IMR-90 (cell line): ENCODE data around the gene PITPNM3. TPM values are rescaled to one million over a fixed set of nuclear protein-coding genes. Genes with fewer than 3 reads are reported as not detected.
A peak's percentile ranks its signal among the peaks of the same experiment; 100 is the strongest.

ENCODE experiments used
- ATAC-seq: fragments of 200-7000 bp; cut with Tn5 transposase; 2 replicates; pipeline ENCODE4 v1.9.1; 2020; ENCODE audit warnings: low read depth, mild to moderate bottlenecking, moderate library complexity
- BruUV-seq: library from RNA; stranded (reverse); fragments of 400-500 nt; replicated peaks from 2 replicates; lab custom pipeline; 2021; lab: Mats Ljungman, UMichigan
- CTCF ChIA-PET: fragments of 300-600 bp; formaldehyde crosslinking; extraction: SDS; loops from one replicate; lab custom pipeline; 2021; ENCODE audit warnings: antibody characterized with exemption; lab: Yijun Ruan, JAX
- POLR2A ChIA-PET: fragments of 300-600 bp; sonication (Branson Sonifier 250); formaldehyde crosslinking; loops from one replicate; lab custom pipeline; 2022; ENCODE audit warnings: antibody characterized with exemption; ENCODE audit not compliant: unreplicated experiment; lab: Charles Lee
- DNase-seq: peaks from one replicate; pipeline ENCODE4 v3.0.0; 2013
- H2AFZ ChIP-seq: replicated peaks from 2 replicates; pipeline ENCODE3; 2013; ENCODE audit warnings: low read length, mild to moderate bottlenecking; ENCODE audit not compliant: poor library complexity
- H2AK5ac ChIP-seq: 2 replicates; pipeline ENCODE4 v1.6.1; 2013; ENCODE audit warnings: low read depth, low read length, inconsistent platforms
- H2AK9ac ChIP-seq: replicated peaks from 2 replicates; pipeline ENCODE3; 2013; ENCODE audit warnings: mild to moderate bottlenecking, low read depth, low read length, moderate library complexity; ENCODE audit not compliant: poor library complexity
- H2BK120ac ChIP-seq: 2 replicates; pipeline ENCODE4 v1.6.1; 2013; ENCODE audit warnings: low read depth, low read length, inconsistent platforms
- H2BK15ac ChIP-seq: 3 replicates; pipeline ENCODE4 v1.6.1; 2013; ENCODE audit warnings: low read depth, low read length, inconsistent platforms
- H2BK20ac ChIP-seq: 2 replicates; pipeline ENCODE4 v1.6.1; 2013; ENCODE audit warnings: low read depth, mild to moderate bottlenecking, inconsistent platforms, low read length, moderate library complexity
- H2BK5ac ChIP-seq: 2 replicates; pipeline ENCODE4 v1.6.1; 2013; ENCODE audit warnings: mild to moderate bottlenecking, low read depth, low read length, inconsistent platforms; ENCODE audit not compliant: poor library complexity, severe bottlenecking
- H3K14ac ChIP-seq: replicated peaks from 2 replicates; pipeline ENCODE4 v1.6.1; 2013; ENCODE audit warnings: low read depth, low read length, inconsistent platforms
- H3K18ac ChIP-seq: 2 replicates; pipeline ENCODE4 v1.6.1; 2013; ENCODE audit warnings: low read depth, low read length, control low read depth
- H3K23ac ChIP-seq: 2 replicates; pipeline ENCODE4 v1.6.1; 2013; ENCODE audit warnings: low read depth, low read length, inconsistent platforms
- H3K27ac ChIP-seq: 2 replicates; pipeline ENCODE4 v1.5.1; 2013; ENCODE audit warnings: mild to moderate bottlenecking, control low read depth, low read length; ENCODE audit not compliant: insufficient read depth
- H3K27me3 ChIP-seq: 2 replicates; pipeline ENCODE4 v1.6.1; 2013; ENCODE audit warnings: low read length; ENCODE audit not compliant: control insufficient read depth, insufficient read depth
- H3K36me3 ChIP-seq: 2 replicates; pipeline ENCODE4 v1.6.1; 2013; ENCODE audit warnings: low read length, mixed read lengths; ENCODE audit not compliant: control insufficient read depth, insufficient read depth
- H3K4ac ChIP-seq: 2 replicates; pipeline ENCODE4 v1.6.1; 2013; ENCODE audit warnings: low read depth, low read length, inconsistent platforms
- H3K4me1 ChIP-seq: 2 replicates; pipeline ENCODE4 v1.6.1; 2013; ENCODE audit warnings: low read length, mixed read lengths; ENCODE audit not compliant: control insufficient read depth, insufficient read depth
- H3K4me2 ChIP-seq: 2 replicates; pipeline ENCODE4 v1.6.1; 2013; ENCODE audit warnings: low read depth, mild to moderate bottlenecking, control low read depth, low read length, moderate library complexity
- H3K4me3 ChIP-seq: 2 replicates; pipeline ENCODE4 v1.5.1; 2013; ENCODE audit warnings: low read depth, mild to moderate bottlenecking, control low read depth, low read length, moderate library complexity; ENCODE audit not compliant: insufficient read depth
- H3K56ac ChIP-seq: 2 replicates; pipeline ENCODE4 v1.6.1; 2013; ENCODE audit warnings: low read length, inconsistent platforms; ENCODE audit not compliant: insufficient read depth; ENCODE audit errors: extremely low read depth
- H3K79me1 ChIP-seq, 2 experiments: 2 replicates each; pipeline ENCODE4 v1.6.1; 2013; ENCODE audit warnings: low read length in 2 of 2, inconsistent platforms in 1 of 2, low read depth in 1 of 2
- H3K9ac ChIP-seq: 2 replicates; pipeline ENCODE4 v1.6.1; 2013; ENCODE audit warnings: low read depth, low read length, control low read depth
- H3K9me1 ChIP-seq: 2 replicates; pipeline ENCODE4 v1.6.1; 2013; ENCODE audit warnings: low read length, inconsistent platforms; ENCODE audit not compliant: insufficient read depth
- H3K9me3 ChIP-seq: 2 replicates; pipeline ENCODE4 v1.6.1; 2013; ENCODE audit warnings: low read length; ENCODE audit not compliant: control insufficient read depth, insufficient read depth
- H4K20me1 ChIP-seq: 2 replicates; pipeline ENCODE4 v1.6.1; 2013; ENCODE audit warnings: low read length, inconsistent platforms; ENCODE audit not compliant: insufficient read depth
- H4K5ac ChIP-seq: 2 replicates; pipeline ENCODE4 v1.6.1; 2013; ENCODE audit warnings: mild to moderate bottlenecking, low read depth, low read length, control low read depth
- H4K8ac ChIP-seq, 2 experiments: 2 replicates each; pipeline ENCODE4 v1.6.1; 2013; ENCODE audit warnings: low read depth in 2 of 2, low read length in 2 of 2, control low read depth in 1 of 2, inconsistent platforms in 1 of 2
- H4K91ac ChIP-seq: 2 replicates; pipeline ENCODE4 v1.6.1; 2013; ENCODE audit warnings: low read depth, low read length, inconsistent platforms; ENCODE audit not compliant: insufficient read depth
- BHLHE40 ChIP-seq: fragments of 150-350 bp; IDR thresholded peaks from 2 replicates; pipeline ENCODE4 v1.6.1; 2016; ENCODE audit warnings: mild to moderate bottlenecking, low read depth, low read length
- CEBPB ChIP-seq: IDR thresholded peaks from 2 replicates; pipeline ENCODE4 v1.6.1; 2012; ENCODE audit warnings: low read depth, low read length, improper control_type of control experiment
- FOS ChIP-seq: fragments of 150-350 bp; IDR thresholded peaks from 2 replicates; pipeline ENCODE4 v1.6.1; 2016; ENCODE audit warnings: low read depth, low read length
- MAFK ChIP-seq: IDR thresholded peaks from 2 replicates; pipeline ENCODE4 v1.6.1; 2012; ENCODE audit warnings: low read depth, low read length, improper control_type of control experiment
- MAZ ChIP-seq: IDR thresholded peaks from 2 replicates; pipeline ENCODE4 v1.6.1; 2012; ENCODE audit warnings: low read depth, mild to moderate bottlenecking, low read length, improper control_type of control experiment, moderate library complexity, borderline replicate concordance
- MXI1 ChIP-seq: IDR thresholded peaks from 2 replicates; pipeline ENCODE4 v1.6.1; 2012; ENCODE audit warnings: low read depth, mild to moderate bottlenecking, low read length, moderate library complexity, borderline replicate concordance
- NFE2L2 ChIP-seq: fragments of 150-350 bp; IDR thresholded peaks from 2 replicates; pipeline ENCODE4 v1.6.1; 2016; ENCODE audit warnings: low read depth, mild to moderate bottlenecking, low read length
- POLR2A ChIP-seq: IDR thresholded peaks from 2 replicates; pipeline ENCODE4 v1.6.1; 2012; ENCODE audit warnings: mild to moderate bottlenecking, low read depth, low read length
- RAD21 ChIP-seq: IDR thresholded peaks from 2 replicates; pipeline ENCODE4 v1.6.1; 2012; ENCODE audit warnings: low read length, improper control_type of control experiment
- RCOR1 ChIP-seq: IDR thresholded peaks from 2 replicates; pipeline ENCODE4 v1.6.1; 2012; ENCODE audit warnings: mild to moderate bottlenecking, low read length, improper control_type of control experiment; ENCODE audit not compliant: insufficient replicate concordance
- RFX5 ChIP-seq: IDR thresholded peaks from 2 replicates; pipeline ENCODE4 v1.8.0; 2012; ENCODE audit warnings: low read depth, mild to moderate bottlenecking, low read length, moderate library complexity
- SMC3 ChIP-seq: fragments of 150-350 bp; IDR thresholded peaks from 2 replicates; pipeline ENCODE4 v1.6.1; 2016; ENCODE audit warnings: low read depth, mild to moderate bottlenecking, antibody characterized with exemption, low read length, moderate library complexity
- WGBS, 2 experiments: methylation state at CpG; one replicate each; pipeline versions ENCODE4 v1.1.5 to v1.1.7; 2013; ENCODE audit warnings: missing lambda C conversion rate in 2 of 2; ENCODE audit not compliant: insufficient read length in 1 of 2; ENCODE audit errors: extremely low coverage in 2 of 2; 5-methylcytosine and 5-hydroxymethylcytosine counted together
- dilution Hi-C: fragments of 300-500 bp; cut with HindIII; formaldehyde crosslinking; loops from one replicate; pipeline ENCODE4 v1.14.3; 2018; ENCODE audit warnings: low sequenced_read_pairs; ENCODE audit not compliant: unreplicated experiment
- in situ Hi-C: fragments of 300-500 bp; cut with MboI; formaldehyde crosslinking; loops from 3 replicates; pipeline ENCODE4 v1.14.3; 2019; ENCODE audit warnings: low sequenced_read_pairs, inconsistent platforms, mixed read lengths
- intact Hi-C: fragments of 100-400 bp; cut with micrococcal nuclease; formaldehyde crosslinking; loops from 2 replicates; pipeline ENCODE4 v1.10.0; 2022
- polyA plus RNA-seq, 3 experiments: library from polyadenylated mRNA; depleted of rRNA; stranded (reverse); fragments of >200 nt; gene quantifications; 2 replicates each; pipeline ENCODE4 v1.2.3, GENCODE V29; 2012; ENCODE audit warnings: low replicate concordance in 1 of 3
- total RNA-seq: library from RNA; depleted of rRNA; stranded (reverse); fragments of >200 nt; gene quantifications from 2 replicates; pipeline ENCODE4 v1.2.3, GENCODE V29; 2012
- TF ChIP-seq, protein P1 (sequence below): fragments of 150-350 bp; IDR thresholded peaks from 2 replicates; pipeline ENCODE4 v1.6.1; 2017; ENCODE audit warnings: mild to moderate bottlenecking, antibody characterized with exemption, low read length, low read depth
- TF ChIP-seq, protein P2 (sequence below): fragments of 150-350 bp; IDR thresholded peaks from 2 replicates; pipeline ENCODE4 v1.6.1; 2016; ENCODE audit warnings: low read depth, mild to moderate bottlenecking, low read length, moderate library complexity, borderline replicate concordance
- TF ChIP-seq, protein P3 (sequence below): conservative IDR thresholded peaks from 2 replicates; pipeline ENCODE4 v1.5.1; 2012; ENCODE audit warnings: mild to moderate bottlenecking, low read depth, low read length, improper control_type of control experiment

The PITPNM3 gene
- total and polyA plus RNA-seq, 2 of the 4 experiments (the other 2 are of a cell fraction) = 0.54 to 1.7 TPM

- H3K18ac ChIP-seq = no peak overlapping the region
- H3K9me1 ChIP-seq = peaks cover 13% of the 10 kb centered on the region; the same call in 1 of the 2 replicates
- H3K27ac ChIP-seq = no peak overlapping the region
- no peak for ATAC-seq
- no peaks in the 10 kb centered on the region for H3K27me3 ChIP-seq
- H3K79me1 ChIP-seq = peaks cover 0 to 4% of the 10 kb centered on the region in 2 experiments; a peak in 1 of 4 replicates
- ChIA-PET CTCF (no interaction called here), POLR2A (no interaction called here)
- peaks cover 16% of the 10 kb centered on the region for H3K4me1 ChIP-seq
- intact Hi-C loops (no loop called here), in situ Hi-C loops (no loop called here), dilution Hi-C loops (no loop called here)
- H2BK15ac ChIP-seq = peak overlapping the region; percentile 0; the same call in 1 of the 3 replicates
- peaks cover 17% of the 10 kb centered on the region for H3K36me3 ChIP-seq
- H3K23ac ChIP-seq = no peak overlapping the region
- peak overlapping the region; percentile 91; the same call in 1 of the 2 replicates for H3K14ac ChIP-seq
- peak overlapping the region; percentile 87 for H2BK120ac ChIP-seq
- H4K8ac ChIP-seq = peak overlapping the region; percentile 66 to 74; a peak in 3 of 4 replicates
- H3K4me3 ChIP-seq = no peak overlapping the region
- H3K56ac ChIP-seq = no peak overlapping the region
- H3K9ac ChIP-seq = no peak overlapping the region
- H3K4me2 ChIP-seq = no peak overlapping the region
- peak overlapping the region; percentile 58 for H2BK5ac ChIP-seq
- 80% methylated on average over 3 of the region's 7 CpGs; no CpG with 5 or more reads in 1 of the 2 experiments for WGBS, 2 experiments
- H4K20me1 ChIP-seq = no peaks in the 10 kb centered on the region
- H2BK20ac ChIP-seq = no peak overlapping the region; the same call in 1 of the 2 replicates
- H4K91ac ChIP-seq = peak overlapping the region; percentile 66; the same call in 1 of the 2 replicates
- no TSS peak for BruUV-seq
- H4K5ac ChIP-seq = no peak overlapping the region
- DNase-seq = no peak
- peak overlapping the region; percentile 73 for H3K4ac ChIP-seq
- H3K9me3 ChIP-seq = no peaks in the 10 kb centered on the region
- H2AFZ ChIP-seq = no peak overlapping the region
- H2AK9ac ChIP-seq = peak overlapping the region; percentile 51
- peak overlapping the region; percentile 55; the same call in 1 of the 2 replicates for H2AK5ac ChIP-seq
- no peak for TF ChIP-seq MXI1
- TF ChIP-seq SMC3 = no peak
- no peak for TF ChIP-seq MAFK
- TF ChIP-seq RAD21 = no peak
- TF ChIP-seq, protein P1, sequence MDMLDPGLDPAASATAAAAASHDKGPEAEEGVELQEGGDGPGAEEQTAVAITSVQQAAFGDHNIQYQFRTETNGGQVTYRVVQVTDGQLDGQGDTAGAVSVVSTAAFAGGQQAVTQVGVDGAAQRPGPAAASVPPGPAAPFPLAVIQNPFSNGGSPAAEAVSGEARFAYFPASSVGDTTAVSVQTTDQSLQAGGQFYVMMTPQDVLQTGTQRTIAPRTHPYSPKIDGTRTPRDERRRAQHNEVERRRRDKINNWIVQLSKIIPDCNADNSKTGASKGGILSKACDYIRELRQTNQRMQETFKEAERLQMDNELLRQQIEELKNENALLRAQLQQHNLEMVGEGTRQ = no peak
- no peak for TF ChIP-seq POLR2A
- TF ChIP-seq FOS = no peak
- no peak for TF ChIP-seq NFE2L2
- no peak for TF ChIP-seq RCOR1
- TF ChIP-seq, protein P2, sequence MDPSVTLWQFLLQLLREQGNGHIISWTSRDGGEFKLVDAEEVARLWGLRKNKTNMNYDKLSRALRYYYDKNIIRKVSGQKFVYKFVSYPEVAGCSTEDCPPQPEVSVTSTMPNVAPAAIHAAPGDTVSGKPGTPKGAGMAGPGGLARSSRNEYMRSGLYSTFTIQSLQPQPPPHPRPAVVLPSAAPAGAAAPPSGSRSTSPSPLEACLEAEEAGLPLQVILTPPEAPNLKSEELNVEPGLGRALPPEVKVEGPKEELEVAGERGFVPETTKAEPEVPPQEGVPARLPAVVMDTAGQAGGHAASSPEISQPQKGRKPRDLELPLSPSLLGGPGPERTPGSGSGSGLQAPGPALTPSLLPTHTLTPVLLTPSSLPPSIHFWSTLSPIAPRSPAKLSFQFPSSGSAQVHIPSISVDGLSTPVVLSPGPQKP = no peak
- TF ChIP-seq, protein P3, sequence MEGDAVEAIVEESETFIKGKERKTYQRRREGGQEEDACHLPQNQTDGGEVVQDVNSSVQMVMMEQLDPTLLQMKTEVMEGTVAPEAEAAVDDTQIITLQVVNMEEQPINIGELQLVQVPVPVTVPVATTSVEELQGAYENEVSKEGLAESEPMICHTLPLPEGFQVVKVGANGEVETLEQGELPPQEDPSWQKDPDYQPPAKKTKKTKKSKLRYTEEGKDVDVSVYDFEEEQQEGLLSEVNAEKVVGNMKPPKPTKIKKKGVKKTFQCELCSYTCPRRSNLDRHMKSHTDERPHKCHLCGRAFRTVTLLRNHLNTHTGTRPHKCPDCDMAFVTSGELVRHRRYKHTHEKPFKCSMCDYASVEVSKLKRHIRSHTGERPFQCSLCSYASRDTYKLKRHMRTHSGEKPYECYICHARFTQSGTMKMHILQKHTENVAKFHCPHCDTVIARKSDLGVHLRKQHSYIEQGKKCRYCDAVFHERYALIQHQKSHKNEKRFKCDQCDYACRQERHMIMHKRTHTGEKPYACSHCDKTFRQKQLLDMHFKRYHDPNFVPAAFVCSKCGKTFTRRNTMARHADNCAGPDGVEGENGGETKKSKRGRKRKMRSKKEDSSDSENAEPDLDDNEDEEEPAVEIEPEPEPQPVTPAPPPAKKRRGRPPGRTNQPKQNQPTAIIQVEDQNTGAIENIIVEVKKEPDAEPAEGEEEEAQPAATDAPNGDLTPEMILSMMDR = no peak
- TF ChIP-seq RFX5 = no peak
- TF ChIP-seq MAZ = no peak
- TF ChIP-seq BHLHE40 = no peak
- TF ChIP-seq CEBPB = no peak
Measured at GRCh38 chr17:6576038-6576785, 19.9 kb upstream of the PITPNM3 start.
